ENCODE measurements around the gene NLGN1. TPM values are rescaled to one million over a fixed set of nuclear protein-coding genes. Genes with fewer than 3 reads are reported as not detected.
"Not testable (repeated sequence)": the region's sequence is repeated elsewhere in the genome, so short reads cannot be mapped to it uniquely, and the experiment has no call there.

Gene NLGN1
- polyA plus RNA-seq, 3 donors from 2014 or later: not detected

- no peak overlapping the region for H3K27ac Mint-ChIP-seq
- no peak for DNase-seq
- H3K36me3 Mint-ChIP-seq: no peaks in the 10 kb centered on the region
- no peak overlapping the region for H3K4me3 Mint-ChIP-seq
- H3K27me3 Mint-ChIP-seq (ENCODE audit: low read depth in 3 of 3): peaks cover 0 to 4% (median 3%) of the 10 kb centered on the region in 3 donors
- H3K4me1 Mint-ChIP-seq: no peaks in the 10 kb centered on the region
- H3K9me3 Mint-ChIP-seq: peaks cover 0 to 15% (median 2%) of the 10 kb centered on the region in 6 donors
Observed at GRCh38 chr3:174197416-174197815, 799.9 kb downstream of the NLGN1 start.

- Mint-ChIP-seq H3K27me3 (ENCODE audit: low read depth in 3 of 3) (peaks cover 0 to 5% (median 3%) of the 10 kb centered on the region in 3 donors), H3K36me3 (no peaks in the 10 kb centered on the region), H3K9me3 (peaks cover 0 to 17% (median 2%) of the 10 kb centered on the region in 6 donors), H3K27ac (no peak overlapping the region), H3K4me3 (no peak overlapping the region), H3K4me1 (no peaks in the 10 kb centered on the region)
- no peak for DNase-seq
Observed at GRCh38 chr3:174198199-174198598, 800.7 kb downstream of the NLGN1 start.

GRCh38 chr3:174199696-174200095 lies 802.2 kb downstream of the NLGN1 start:
- no peak overlapping the region for H3K27ac Mint-ChIP-seq
- no peaks in the 10 kb centered on the region for H3K36me3 Mint-ChIP-seq
- H3K4me3 Mint-ChIP-seq: no peak overlapping the region
- H3K9me3 Mint-ChIP-seq: peaks cover 0 to 17% (median 2%) of the 10 kb centered on the region in 6 donors
- DNase-seq: no peak
- no peaks in the 10 kb centered on the region for H3K4me1 Mint-ChIP-seq
- H3K27me3 Mint-ChIP-seq (ENCODE audit: low read depth in 3 of 3): peaks cover 0 to 5% (median 3%) of the 10 kb centered on the region in 3 donors

GRCh38 chr3:174202116-174202515 lies 804.6 kb downstream of the NLGN1 start:
- Mint-ChIP-seq H3K4me1 (no peaks in the 10 kb centered on the region), H3K36me3 (no peaks in the 10 kb centered on the region), H3K27me3 (ENCODE audit: low read depth in 3 of 3) (peaks cover 0 to 5% (median 3%) of the 10 kb centered on the region in 3 donors), H3K4me3 (no peak overlapping the region), H3K9me3 (peaks cover 0 to 14% (median 2%) of the 10 kb centered on the region in 6 donors), H3K27ac (no peak overlapping the region)
- DNase-seq: no peak

GRCh38 chr3:174202561-174202960 lies 805.0 kb downstream of the NLGN1 start:
- Mint-ChIP-seq H3K9me3 (peaks cover 0 to 16% (median 3%) of the 10 kb centered on the region in 6 donors), H3K27me3 (ENCODE audit: low read depth in 3 of 3) (peaks cover 0 to 5% (median 3%) of the 10 kb centered on the region in 3 donors), H3K27ac (no peak overlapping the region), H3K4me3 (no peak overlapping the region), H3K4me1 (no peaks in the 10 kb centered on the region), H3K36me3 (no peaks in the 10 kb centered on the region)
- no peak for DNase-seq

GRCh38 chr3:174204765-174205164 lies 807.2 kb downstream of the NLGN1 start:
- no peak for DNase-seq
- no peak overlapping the region for H3K27ac Mint-ChIP-seq
- peaks cover 0 to 5% (median 3%) of the 10 kb centered on the region in 3 donors for H3K27me3 Mint-ChIP-seq (ENCODE audit: low read depth in 3 of 3)
- no peaks in the 10 kb centered on the region for H3K4me1 Mint-ChIP-seq
- H3K4me3 Mint-ChIP-seq: no peak overlapping the region
- H3K36me3 Mint-ChIP-seq: no peaks in the 10 kb centered on the region
- peaks cover under 1 to 28% (median 6%) of the 10 kb centered on the region in 6 donors for H3K9me3 Mint-ChIP-seq

GRCh38 chr3:174206607-174207192 lies 809.2 kb downstream of the NLGN1 start:
- DNase-seq: no peak
- H3K36me3 Mint-ChIP-seq: no peaks in the 10 kb centered on the region
- no peak overlapping the region for H3K4me3 Mint-ChIP-seq
- no peak overlapping the region for H3K27ac Mint-ChIP-seq
- H3K4me1 Mint-ChIP-seq: no peaks in the 10 kb centered on the region
- H3K9me3 Mint-ChIP-seq: peaks cover 2 to 22% (median 7%) of the 10 kb centered on the region in 6 donors
- H3K27me3 Mint-ChIP-seq (ENCODE audit: low read depth in 3 of 3): peaks cover 0 to 5% (median 3%) of the 10 kb centered on the region in 3 donors

GRCh38 chr3:174208161-174208560 lies 810.6 kb downstream of the NLGN1 start:
- Mint-ChIP-seq H3K4me3 (no peak overlapping the region), H3K27ac (no peak overlapping the region), H3K4me1 (no peaks in the 10 kb centered on the region), H3K27me3 (ENCODE audit: low read depth in 3 of 3) (no peaks in the 10 kb centered on the region), H3K9me3 (peaks cover 0 to 23% (median 7%) of the 10 kb centered on the region in 6 donors), H3K36me3 (peaks cover 0 to 4% (median 0%) of the 10 kb centered on the region in 3 donors)
- DNase-seq: no peak

- not testable (repeated sequence) for H3K27me3 Mint-ChIP-seq (ENCODE audit: low read depth in 3 of 3); H3K36me3 Mint-ChIP-seq; H3K4me3 Mint-ChIP-seq; H3K27ac Mint-ChIP-seq; DNase-seq
- peaks cover 3 to 17% of the 10 kb centered on the region in 2 donors for H3K4me1 Mint-ChIP-seq
- H3K9me3 Mint-ChIP-seq: peaks cover 0 to 23% (median 8%) of the 10 kb centered on the region in 6 donors
Observed at GRCh38 chr3:174211896-174212295, 814.4 kb downstream of the NLGN1 start.

- no peak overlapping the region for H3K4me3 Mint-ChIP-seq
- H3K36me3 Mint-ChIP-seq: peaks cover 0 to 4% (median 0%) of the 10 kb centered on the region in 3 donors
- no peak for DNase-seq
- H3K9me3 Mint-ChIP-seq: peaks cover 2 to 11% (median 6%) of the 10 kb centered on the region in 6 donors
- H3K27ac Mint-ChIP-seq: no peak overlapping the region
- H3K4me1 Mint-ChIP-seq: peaks cover 5 to 32% of the 10 kb centered on the region in 2 donors
- H3K27me3 Mint-ChIP-seq (ENCODE audit: low read depth in 3 of 3): peaks cover 0 to 2% (median 0%) of the 10 kb centered on the region in 3 donors
Observed at GRCh38 chr3:174215456-174215855, 817.9 kb downstream of the NLGN1 start.

GRCh38 chr3:174216019-174216418 lies 818.5 kb downstream of the NLGN1 start:
- peaks cover 0 to 2% (median 2%) of the 10 kb centered on the region in 3 donors for H3K27me3 Mint-ChIP-seq (ENCODE audit: low read depth in 3 of 3)
- H3K27ac Mint-ChIP-seq: no peak overlapping the region
- peaks cover 5 to 32% of the 10 kb centered on the region in 2 donors for H3K4me1 Mint-ChIP-seq
- H3K36me3 Mint-ChIP-seq: peaks cover 0 to 4% (median 0%) of the 10 kb centered on the region in 3 donors
- peaks cover 2 to 11% (median 4%) of the 10 kb centered on the region in 6 donors for H3K9me3 Mint-ChIP-seq
- H3K4me3 Mint-ChIP-seq: no peak overlapping the region
- DNase-seq: no peak

- Mint-ChIP-seq H3K4me3 (peak overlapping the region in 1 of 5 donors; percentile 37), H3K27ac (no peak overlapping the region), H3K36me3 (peaks cover 0 to 4% (median 0%) of the 10 kb centered on the region in 3 donors), H3K4me1 (peaks cover 5 to 32% of the 10 kb centered on the region in 2 donors), H3K27me3 (ENCODE audit: low read depth in 3 of 3) (peaks cover 0 to 2% (median 2%) of the 10 kb centered on the region in 3 donors), H3K9me3 (peaks cover 0 to 13% (median 3%) of the 10 kb centered on the region in 6 donors)
- peak; percentile 19 to 30 (median 21) for DNase-seq
Observed at GRCh38 chr3:174216946-174217718, 819.6 kb downstream of the NLGN1 start.

GRCh38 chr3:174218016-174218415 lies 820.5 kb downstream of the NLGN1 start:
- peaks cover 5 to 32% of the 10 kb centered on the region in 2 donors for H3K4me1 Mint-ChIP-seq
- H3K4me3 Mint-ChIP-seq: no peak overlapping the region

GRCh38 chr3:174219738-174220137 lies 822.2 kb downstream of the NLGN1 start:
- no peak for DNase-seq

More at GRCh38 chr3:174218016-174218415, 820.5 kb downstream of the NLGN1 start:
- Mint-ChIP-seq H3K36me3 (no peaks in the 10 kb centered on the region), H3K27me3 (ENCODE audit: low read depth in 3 of 3) (peaks cover 0 to 2% (median 2%) of the 10 kb centered on the region in 3 donors), H3K27ac (no peak overlapping the region), H3K9me3 (peaks cover 0 to 13% (median 2%) of the 10 kb centered on the region in 6 donors)
- DNase-seq: no peak

More at GRCh38 chr3:174219738-174220137, 822.2 kb downstream of the NLGN1 start:
- Mint-ChIP-seq H3K27ac (no peak overlapping the region), H3K9me3 (peaks cover 2 to 16% (median 7%) of the 10 kb centered on the region in 6 donors), H3K4me3 (no peak overlapping the region), H3K4me1 (peaks cover 5 to 32% of the 10 kb centered on the region in 2 donors), H3K27me3 (ENCODE audit: low read depth in 3 of 3) (peaks cover 0 to 2% (median 2%) of the 10 kb centered on the region in 3 donors), H3K36me3 (no peaks in the 10 kb centered on the region)

All from immature natural killer cell (primary cell).